ENCODE results near the gene AUTS2.

AUTS2 gene

GRCh38 chr7:70529436-70529835 lies 931.2 kb downstream of the AUTS2 start:
- no peaks in the 10 kb centered on the region for H3K27me3 ChIP-seq

DNA sequence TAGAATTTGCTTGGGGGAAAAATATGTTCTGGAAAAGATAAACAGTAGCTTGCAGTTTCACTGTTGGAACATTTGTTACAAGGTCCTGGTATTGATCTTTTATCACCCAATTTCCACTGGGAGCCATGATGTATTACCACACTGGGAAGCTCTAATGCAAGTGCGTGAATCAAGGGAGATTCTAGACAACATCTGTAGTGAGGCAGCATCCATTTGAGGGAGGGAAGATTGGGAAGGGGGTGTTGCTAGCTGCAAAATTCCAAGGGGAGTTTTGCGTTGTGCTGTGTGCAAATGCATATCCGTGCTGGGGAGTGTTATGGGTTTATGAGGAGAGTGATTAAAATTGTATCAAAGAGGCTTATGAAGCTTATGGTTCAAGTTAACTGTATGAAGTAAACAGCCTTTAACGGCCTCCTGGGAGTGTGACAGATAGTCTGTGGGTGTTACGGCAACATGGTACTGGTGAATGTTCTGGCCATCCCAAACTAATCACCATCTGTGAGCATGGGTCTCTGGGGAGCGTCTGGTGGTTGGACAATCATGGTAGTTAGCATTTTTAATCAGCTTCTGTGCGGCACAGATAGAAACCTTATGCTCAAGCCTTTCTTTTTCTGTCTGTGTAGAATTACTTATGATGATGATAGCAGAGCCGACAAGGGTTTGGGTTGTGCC lies 931.8 kb downstream of the AUTS2 start:
- TF ChIP-seq, protein P1, sequence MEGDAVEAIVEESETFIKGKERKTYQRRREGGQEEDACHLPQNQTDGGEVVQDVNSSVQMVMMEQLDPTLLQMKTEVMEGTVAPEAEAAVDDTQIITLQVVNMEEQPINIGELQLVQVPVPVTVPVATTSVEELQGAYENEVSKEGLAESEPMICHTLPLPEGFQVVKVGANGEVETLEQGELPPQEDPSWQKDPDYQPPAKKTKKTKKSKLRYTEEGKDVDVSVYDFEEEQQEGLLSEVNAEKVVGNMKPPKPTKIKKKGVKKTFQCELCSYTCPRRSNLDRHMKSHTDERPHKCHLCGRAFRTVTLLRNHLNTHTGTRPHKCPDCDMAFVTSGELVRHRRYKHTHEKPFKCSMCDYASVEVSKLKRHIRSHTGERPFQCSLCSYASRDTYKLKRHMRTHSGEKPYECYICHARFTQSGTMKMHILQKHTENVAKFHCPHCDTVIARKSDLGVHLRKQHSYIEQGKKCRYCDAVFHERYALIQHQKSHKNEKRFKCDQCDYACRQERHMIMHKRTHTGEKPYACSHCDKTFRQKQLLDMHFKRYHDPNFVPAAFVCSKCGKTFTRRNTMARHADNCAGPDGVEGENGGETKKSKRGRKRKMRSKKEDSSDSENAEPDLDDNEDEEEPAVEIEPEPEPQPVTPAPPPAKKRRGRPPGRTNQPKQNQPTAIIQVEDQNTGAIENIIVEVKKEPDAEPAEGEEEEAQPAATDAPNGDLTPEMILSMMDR (IDR thresholded peaks at IDR 0.05) = no peak
- Histone ChIP-seq H3K27me3 (no peaks in the 10 kb centered on the region), H3K4me3 (no peak overlapping the region), H3K9me3 (no peaks in the 10 kb centered on the region), H3K36me3 (no peaks in the 10 kb centered on the region), H3K27ac (no peak overlapping the region), H3K4me1 (no peaks in the 10 kb centered on the region)
- DNase-seq = no peak
- intact Hi-C loops (cut with DNase I; ENCODE audit: low total_unique reads) = no loop called here

More at GRCh38 chr7:70529436-70529835, 931.2 kb downstream of the AUTS2 start:
- Histone ChIP-seq H3K27ac (no peak overlapping the region), H3K36me3 (no peaks in the 10 kb centered on the region), H3K4me3 (no peak overlapping the region), H3K4me1 (no peaks in the 10 kb centered on the region), H3K9me3 (no peaks in the 10 kb centered on the region)
- intact Hi-C loops (cut with DNase I; ENCODE audit: low total_unique reads) = no loop called here
- TF ChIP-seq, protein P1 (IDR thresholded peaks at IDR 0.05) = no peak
- DNase-seq = no peak

DNA sequence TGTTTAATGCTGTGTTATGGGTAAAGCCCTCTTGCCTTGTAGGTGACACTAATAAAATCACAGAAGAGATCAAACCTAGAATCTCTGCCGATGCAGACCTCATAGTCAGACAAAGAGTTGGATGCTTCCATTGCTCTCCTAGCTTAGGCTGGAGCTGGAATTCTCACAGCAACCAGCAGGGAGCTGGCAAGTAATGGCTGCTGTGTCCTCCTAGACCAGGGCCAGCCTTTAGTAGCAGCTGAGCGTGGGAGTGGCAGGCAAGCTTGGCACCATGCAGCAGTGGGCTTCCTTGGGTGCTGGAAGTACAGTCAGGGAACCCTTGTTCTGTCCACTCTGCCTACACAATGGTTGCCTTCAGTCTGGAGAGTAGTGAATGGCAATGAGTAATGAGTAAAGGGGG lies 935.3 kb downstream of the AUTS2 start:
- DNase-seq = no peak
- Histone ChIP-seq H3K27ac (no peak overlapping the region), H3K4me1 (no peaks in the 10 kb centered on the region), H3K9me3 (no peaks in the 10 kb centered on the region), H3K36me3 (no peaks in the 10 kb centered on the region), H3K4me3 (no peak overlapping the region), H3K27me3 (no peaks in the 10 kb centered on the region)
- intact Hi-C loops (cut with DNase I; ENCODE audit: low total_unique reads) = no loop called here
- TF ChIP-seq, protein P1 (IDR thresholded peaks at IDR 0.05) = no peak

DNA sequence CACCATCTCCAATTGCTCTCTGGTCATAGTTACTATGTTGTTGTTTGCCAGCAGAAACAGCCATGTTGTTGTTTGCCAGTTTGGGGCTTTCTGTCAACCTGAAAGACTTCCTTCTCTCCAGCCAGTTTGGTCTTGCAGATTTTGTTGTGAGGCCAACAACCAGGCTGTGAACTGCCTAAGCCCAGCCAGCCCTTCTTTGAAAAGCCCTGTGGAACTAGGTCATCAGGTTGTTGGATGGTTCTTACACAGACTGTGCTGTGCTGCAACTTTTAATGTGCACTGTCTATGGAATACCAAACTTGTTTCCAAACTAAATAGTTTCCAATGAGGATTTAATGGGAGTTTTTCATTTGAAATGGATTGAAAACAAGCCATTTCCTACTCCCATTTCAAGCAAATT lies 940.9 kb downstream of the AUTS2 start:
- DNase-seq = no peak
- H3K27ac ChIP-seq = no peak overlapping the region
- no peaks in the 10 kb centered on the region for H3K9me3 ChIP-seq
- intact Hi-C loops (cut with DNase I; ENCODE audit: low total_unique reads) = no loop called here
- peaks cover 0 to 14% (median 0%) of the 10 kb centered on the region in 4 donors for H3K4me1 ChIP-seq
- H3K36me3 ChIP-seq = no peaks in the 10 kb centered on the region
- TF ChIP-seq, protein P1 (IDR thresholded peaks at IDR 0.05) = no peak
- H3K27me3 ChIP-seq = no peaks in the 10 kb centered on the region
- no peak overlapping the region for H3K4me3 ChIP-seq

DNA sequence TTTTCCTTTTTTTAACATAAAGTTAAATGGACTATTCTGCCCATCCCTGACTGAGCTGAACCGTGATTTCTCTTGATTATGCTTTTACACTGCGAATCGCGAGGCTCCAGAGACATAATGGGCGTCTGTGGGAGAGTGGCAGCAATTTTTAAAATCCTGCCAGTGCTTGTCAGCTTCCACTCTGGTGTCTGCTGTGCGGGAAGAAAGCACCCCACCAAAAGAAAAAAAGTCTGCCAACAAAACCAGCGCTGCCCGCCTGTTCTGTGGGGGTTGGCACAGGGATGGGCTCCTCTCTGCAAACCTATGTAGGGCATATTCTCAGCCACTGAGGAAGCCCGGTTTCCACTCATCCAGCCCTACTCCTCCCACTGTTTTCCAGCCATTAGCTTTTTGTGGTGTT lies 941.3 kb downstream of the AUTS2 start:
- Histone ChIP-seq H3K9me3 (no peaks in the 10 kb centered on the region), H3K27ac (no peak overlapping the region), H3K36me3 (no peaks in the 10 kb centered on the region), H3K27me3 (no peaks in the 10 kb centered on the region), H3K4me3 (no peak overlapping the region), H3K4me1 (peaks cover 0 to 14% (median 0%) of the 10 kb centered on the region in 4 donors)
- DNase-seq = no peak
- TF ChIP-seq, protein P1 (IDR thresholded peaks at IDR 0.05) = no peak
- intact Hi-C loops (cut with DNase I; ENCODE audit: low total_unique reads) = no loop called here
